Upper lobe of right lung (tissue), 1 donor: Measurements from ENCODE around the gene KDM3A. TPM values are rescaled to one million over a fixed set of nuclear protein-coding genes. Genes with fewer than 3 reads are reported as not detected.

Experiments
- ATAC-seq: fragments of 200-7000 bp; cut with Tn5 transposase; one replicate; pipeline ENCODE4 v1.9.1; 2020; ENCODE audit warnings: mild to moderate bottlenecking, moderate library complexity
- DNase-seq: peaks from one replicate; pipeline ENCODE4 v3.0.0-alpha.2; 2020
- H3K27ac ChIP-seq: fragments of 200-600 bp; one replicate; pipeline ENCODE4 v1.8.0; 2022
- H3K27me3 ChIP-seq: fragments of 200-600 bp; one replicate; pipeline ENCODE4 v1.8.0; 2022; ENCODE audit warnings: mild to moderate bottlenecking
- H3K36me3 ChIP-seq: fragments of 200-600 bp; one replicate; pipeline ENCODE4 v1.8.0; 2022
- H3K4me1 ChIP-seq: fragments of 200-600 bp; one replicate; pipeline ENCODE4 v1.8.0; 2022
- H3K4me3 ChIP-seq: fragments of 200-600 bp; one replicate; pipeline ENCODE4 v1.8.0; 2022; ENCODE audit warnings: mild to moderate bottlenecking
- H3K9me3 ChIP-seq: fragments of 200-600 bp; one replicate; pipeline ENCODE4 v1.8.0; 2022
- CTCF ChIP-seq: fragments of 200-600 bp; IDR thresholded peaks from one replicate; pipeline ENCODE4 v1.8.0; 2022; ENCODE audit warnings: antibody characterized with exemption
- intact Hi-C: fragments of 100-400 bp; cut with DNase I; formaldehyde crosslinking; loops from one replicate; pipeline ENCODE4 v1.11.0; 2022
- total RNA-seq: library from RNA; stranded (reverse); fragmentation: NEBNext Ultra II Directional; extraction: Animal tissue kit (Norgen Biotek cat#: 25700); gene quantifications from one replicate; pipeline ENCODE4 v1.2.1, GENCODE V29; 2021
- donor health status: DM: no; HTN: yes; CAD: no; lungs with severe emphysema.

KDM3A gene
- total RNA-seq, 1 donor from 2014 or later = 49.1 TPM

DNA sequence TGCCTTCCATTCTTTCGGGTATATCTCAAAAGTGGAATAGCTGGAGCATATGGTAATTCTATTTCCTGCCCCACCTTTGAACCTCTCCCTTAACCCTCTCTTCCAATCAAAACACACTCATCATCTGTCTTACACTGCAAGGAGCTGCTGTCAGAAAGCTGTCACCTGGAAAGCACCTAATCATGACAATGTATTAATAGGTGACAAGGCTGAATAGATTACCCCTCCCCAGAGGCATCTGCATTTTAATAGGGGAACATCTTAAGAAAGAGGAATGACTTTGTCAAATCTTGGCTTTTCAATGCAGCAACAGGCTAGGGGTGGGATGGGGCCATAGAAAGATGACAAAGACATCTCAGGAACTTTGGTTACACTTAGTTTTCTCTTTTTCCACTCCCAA is 80.8 kb downstream of the KDM3A start:
- H3K27me3 ChIP-seq = no peaks in the 10 kb centered on the region
- TF ChIP-seq CTCF = no peak
- no peaks in the 10 kb centered on the region for H3K9me3 ChIP-seq
- H3K4me1 ChIP-seq = no peaks in the 10 kb centered on the region
- intact Hi-C loops = no loop called here
- ATAC-seq (no peak), DNase-seq (no peak)
- H3K36me3 ChIP-seq = peaks cover 7% of the 10 kb centered on the region
- H3K4me3 ChIP-seq = no peak overlapping the region
- no peak overlapping the region for H3K27ac ChIP-seq

GRCh38 chr2:86522711-86523110 is 81.5 kb downstream of the KDM3A start:
- peak; percentile 49 for ATAC-seq

GRCh38 chr2:86523491-86523890 is 82.3 kb downstream of the KDM3A start:
- no peaks in the 10 kb centered on the region for H3K4me1 ChIP-seq
- TF ChIP-seq CTCF = no peak
- no peak overlapping the region for H3K4me3 ChIP-seq
- ATAC-seq (no peak), DNase-seq (no peak)
- peaks cover 22% of the 10 kb centered on the region for H3K36me3 ChIP-seq
- no peaks in the 10 kb centered on the region for H3K27me3 ChIP-seq
- no peaks in the 10 kb centered on the region for H3K9me3 ChIP-seq
- intact Hi-C loops = no loop called here
- no peak overlapping the region for H3K27ac ChIP-seq

More at GRCh38 chr2:86522711-86523110, 81.5 kb downstream of the KDM3A start:
- Histone ChIP-seq H3K9me3 (no peaks in the 10 kb centered on the region), H3K36me3 (peaks cover 15% of the 10 kb centered on the region), H3K27me3 (no peaks in the 10 kb centered on the region), H3K4me1 (no peaks in the 10 kb centered on the region), H3K27ac (no peak overlapping the region), H3K4me3 (no peak overlapping the region)
- TF ChIP-seq CTCF = no peak
- intact Hi-C loops = no loop called here
- no peak for DNase-seq

GRCh38 chr2:86525421-86526340 is 84.5 kb downstream of the KDM3A start:
- no peak for ATAC-seq
- no peaks in the 10 kb centered on the region for H3K4me1 ChIP-seq

GRCh38 chr2:86533589-86533988 is 92.4 kb downstream of the KDM3A start:
- Histone ChIP-seq H3K4me1 (no peaks in the 10 kb centered on the region), H3K9me3 (peaks cover 9% of the 10 kb centered on the region), H3K4me3 (no peak overlapping the region), H3K36me3 (peaks cover 7% of the 10 kb centered on the region), H3K27me3 (no peaks in the 10 kb centered on the region), H3K27ac (no peak overlapping the region)
- TF ChIP-seq CTCF = no peak
- DNase-seq = no peak
- intact Hi-C loops = no loop called here
- no peak for ATAC-seq

More at GRCh38 chr2:86525421-86526340, 84.5 kb downstream of the KDM3A start:
- intact Hi-C loops = no loop called here
- DNase-seq = no peak
- no peak for TF ChIP-seq CTCF
- no peaks in the 10 kb centered on the region for H3K9me3 ChIP-seq
- H3K4me3 ChIP-seq = no peak overlapping the region
- H3K36me3 ChIP-seq = peaks cover 29% of the 10 kb centered on the region
- H3K27ac ChIP-seq = no peak overlapping the region
- H3K27me3 ChIP-seq = no peaks in the 10 kb centered on the region
